HepG2 (cell line): ENCODE data around the gene THY1. TPM values are rescaled to one million over a fixed set of nuclear protein-coding genes. Genes with fewer than 3 reads are reported as not detected.

Experiments used
- FOXA3 ChIP-seq: IDR thresholded peaks from 2 replicates; pipeline ENCODE4 v1.6.1; 2016; ENCODE audit warnings: missing genetic modification reagents, missing compliant biosample characterization
- KDM1A ChIP-seq: IDR thresholded peaks from 2 replicates; pipeline ENCODE4 v1.6.1; 2016; ENCODE audit warnings: missing compliant biosample characterization
- MZF1 ChIP-seq: sonication (generic); formaldehyde crosslinking; IDR thresholded peaks from 2 replicates; pipeline ENCODE4 v1.8.1; 2023; ENCODE audit warnings: mild to moderate bottlenecking, missing genetic modification reagents, borderline replicate concordance
- RBFOX2 ChIP-seq: fragments of 200-400 bp; formaldehyde crosslinking; IDR thresholded peaks from 2 replicates; pipeline ENCODE4 v1.6.1; 2017; ENCODE audit warnings: low read depth, mild to moderate bottlenecking, low read length
- SMAD9 ChIP-seq: sonication (generic); formaldehyde crosslinking; IDR thresholded peaks from 2 replicates; pipeline ENCODE4 v1.5.1; 2020; ENCODE audit warnings: mild to moderate bottlenecking, missing genetic modification reagents
- TBP ChIP-seq: sonication (generic); formaldehyde crosslinking; IDR thresholded peaks from 2 replicates; pipeline ENCODE4 v1.5.0; 2020; ENCODE audit warnings: missing genetic modification reagents
- TRIM24 ChIP-seq: sonication (generic); formaldehyde crosslinking; IDR thresholded peaks from 2 replicates; pipeline ENCODE4 v1.8.0; 2022; ENCODE audit warnings: mild to moderate bottlenecking, missing genetic modification reagents
- ZFP62 ChIP-seq: sonication (generic); formaldehyde crosslinking; IDR thresholded peaks from 2 replicates; pipeline ENCODE4 v1.4.0; 2020; ENCODE audit warnings: missing genetic modification reagents
- ZFYVE20 ChIP-seq: sonication (generic); formaldehyde crosslinking; IDR thresholded peaks from 2 replicates; pipeline ENCODE4 v1.8.0; 2023; ENCODE audit warnings: low read depth, mild to moderate bottlenecking, moderate library complexity, missing genetic modification reagents, borderline replicate concordance
- ZNF260 ChIP-seq: sonication (generic); formaldehyde crosslinking; IDR thresholded peaks from 2 replicates; pipeline ENCODE4 v1.4.0; 2020; ENCODE audit warnings: missing genetic modification reagents, low read depth, mild to moderate bottlenecking, borderline replicate concordance
- ZNF614 ChIP-seq: IDR thresholded peaks from 2 replicates; pipeline ENCODE4 v1.6.1; 2018; ENCODE audit warnings: missing biosample characterization, missing genetic modification reagents, inconsistent platforms, borderline replicate concordance
- polyA plus RNA-seq, 8 experiments: library from polyadenylated mRNA; depleted of rRNA in 3 of 8; stranded (reverse) in 7 of 8; unstranded in 1 of 8; fragments of >200 nt; fragmentation: Illumina TruSeq in 4 of 8; extraction: Trizol in 4 of 8; gene quantifications; 2 replicates each; pipeline versions ENCODE4 v1.2.1 to v1.2.3, GENCODE V29; 2011 to 2016; ENCODE audit warnings: low read depth in 4 of 8, missing spikeins in 1 of 8, mixed read lengths in 1 of 8; ENCODE audit not compliant: insufficient read depth in 1 of 8
- total RNA-seq, 5 experiments: library from RNA; depleted of rRNA; stranded (reverse); fragments of >200 nt; fragmentation: Illumina TruSeq; extraction: Trizol; gene quantifications; 2 replicates each; pipeline ENCODE4 v1.2.3, GENCODE V29; 2016; ENCODE audit warnings: low read depth in 1 of 5
- TF ChIP-seq, protein P1 (sequence below): IDR thresholded peaks from 2 replicates; pipeline ENCODE4 v1.6.1; 2018; ENCODE audit warnings: missing genetic modification reagents, mild to moderate bottlenecking, missing compliant biosample characterization
- TF ChIP-seq, protein P2 (sequence below): sonication (generic); formaldehyde crosslinking; IDR thresholded peaks from 2 replicates; pipeline ENCODE4 v1.4.0; 2020; ENCODE audit warnings: missing genetic modification reagents; ENCODE audit errors: not compliant biosample characterization
- TF ChIP-seq, protein P3 (sequence below): sonication (generic); formaldehyde crosslinking; IDR thresholded peaks from 2 replicates; pipeline ENCODE4 v1.5.0; 2020; ENCODE audit warnings: mild to moderate bottlenecking, missing genetic modification reagents
- TF ChIP-seq, protein P4 (sequence below): sonication (generic); formaldehyde crosslinking; IDR thresholded peaks from 2 replicates; pipeline ENCODE4 v1.9.0; 2021; ENCODE audit warnings: mild to moderate bottlenecking, missing genetic modification reagents
- TF ChIP-seq, protein P5 (sequence below): sonication (generic); formaldehyde crosslinking; IDR thresholded peaks from 2 replicates; pipeline ENCODE4 v1.4.0; 2020; ENCODE audit warnings: missing genetic modification reagents, borderline replicate concordance

Gene THY1
- total and polyA plus RNA-seq, 2 of the 13 experiments (the other 11 are each of a cell fraction or from before 2014, with no cell fraction given): not detected

DNA sequence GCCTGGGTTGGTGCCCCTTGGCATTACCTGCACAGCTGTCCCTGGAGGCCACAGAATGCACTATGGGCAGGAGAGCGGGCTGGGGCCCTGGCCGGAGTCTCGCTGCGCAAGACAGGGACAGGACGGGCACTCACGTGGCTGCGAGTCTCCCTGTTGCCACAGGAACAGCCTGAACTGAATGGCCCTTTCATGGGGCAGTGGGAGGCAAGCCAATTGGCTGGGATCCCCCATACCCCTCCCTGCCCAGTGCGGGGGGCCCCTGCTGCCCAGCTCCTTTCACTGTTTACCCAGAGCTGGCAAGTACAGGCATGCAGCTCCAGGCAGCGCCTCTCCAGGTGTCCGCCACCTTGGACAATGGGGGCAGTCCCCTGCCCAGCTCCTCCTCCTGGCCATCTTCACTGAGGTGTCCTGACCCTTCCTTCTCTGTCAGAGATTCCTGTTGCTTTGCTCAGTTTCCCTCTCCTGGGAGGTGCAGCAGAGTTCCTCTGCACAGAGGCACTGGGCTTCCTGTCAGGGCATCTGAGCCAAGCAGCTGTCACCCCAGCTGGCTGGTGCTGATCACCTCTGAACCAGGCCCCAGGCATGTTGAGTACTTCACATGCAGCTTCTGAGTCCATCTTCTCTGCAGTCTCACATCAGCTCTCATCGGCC, 46.6 kb downstream of the THY1 start (continued):
- TF ChIP-seq, protein P1, sequence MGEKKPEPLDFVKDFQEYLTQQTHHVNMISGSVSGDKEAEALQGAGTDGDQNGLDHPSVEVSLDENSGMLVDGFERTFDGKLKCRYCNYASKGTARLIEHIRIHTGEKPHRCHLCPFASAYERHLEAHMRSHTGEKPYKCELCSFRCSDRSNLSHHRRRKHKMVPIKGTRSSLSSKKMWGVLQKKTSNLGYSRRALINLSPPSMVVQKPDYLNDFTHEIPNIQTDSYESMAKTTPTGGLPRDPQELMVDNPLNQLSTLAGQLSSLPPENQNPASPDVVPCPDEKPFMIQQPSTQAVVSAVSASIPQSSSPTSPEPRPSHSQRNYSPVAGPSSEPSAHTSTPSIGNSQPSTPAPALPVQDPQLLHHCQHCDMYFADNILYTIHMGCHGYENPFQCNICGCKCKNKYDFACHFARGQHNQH (CRISPR knock-in tag): 0 out of 2 replicates have a peak, but pooled peaks have one; percentile 37
- TF ChIP-seq SMAD9 (no peak), ZFYVE20 (CRISPR knock-in tag) (no peak), MZF1 (CRISPR knock-in tag) (no peak), RBFOX2 (peak; percentile 48; the same call in 1 of the 2 replicates), KDM1A (CRISPR knock-in tag) (no peak), FOXA3 (CRISPR knock-in tag) (peak; percentile 82), ZNF260 (CRISPR knock-in tag) (no peak), ZFP62 (CRISPR knock-in tag) (no peak), TRIM24 (CRISPR knock-in tag) (no peak), TBP (CRISPR knock-in tag) (no peak), ZNF614 (CRISPR knock-in tag) (no peak)
- TF ChIP-seq, protein P2, sequence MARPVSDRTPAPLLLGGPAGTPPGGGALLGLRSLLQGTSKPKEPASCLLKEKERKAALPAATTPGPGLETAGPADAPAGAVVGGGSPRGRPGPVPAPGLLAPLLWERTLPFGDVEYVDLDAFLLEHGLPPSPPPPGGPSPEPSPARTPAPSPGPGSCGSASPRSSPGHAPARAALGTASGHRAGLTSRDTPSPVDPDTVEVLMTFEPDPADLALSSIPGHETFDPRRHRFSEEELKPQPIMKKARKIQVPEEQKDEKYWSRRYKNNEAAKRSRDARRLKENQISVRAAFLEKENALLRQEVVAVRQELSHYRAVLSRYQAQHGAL (CRISPR knock-in tag): no peak
- TF ChIP-seq, protein P3, sequence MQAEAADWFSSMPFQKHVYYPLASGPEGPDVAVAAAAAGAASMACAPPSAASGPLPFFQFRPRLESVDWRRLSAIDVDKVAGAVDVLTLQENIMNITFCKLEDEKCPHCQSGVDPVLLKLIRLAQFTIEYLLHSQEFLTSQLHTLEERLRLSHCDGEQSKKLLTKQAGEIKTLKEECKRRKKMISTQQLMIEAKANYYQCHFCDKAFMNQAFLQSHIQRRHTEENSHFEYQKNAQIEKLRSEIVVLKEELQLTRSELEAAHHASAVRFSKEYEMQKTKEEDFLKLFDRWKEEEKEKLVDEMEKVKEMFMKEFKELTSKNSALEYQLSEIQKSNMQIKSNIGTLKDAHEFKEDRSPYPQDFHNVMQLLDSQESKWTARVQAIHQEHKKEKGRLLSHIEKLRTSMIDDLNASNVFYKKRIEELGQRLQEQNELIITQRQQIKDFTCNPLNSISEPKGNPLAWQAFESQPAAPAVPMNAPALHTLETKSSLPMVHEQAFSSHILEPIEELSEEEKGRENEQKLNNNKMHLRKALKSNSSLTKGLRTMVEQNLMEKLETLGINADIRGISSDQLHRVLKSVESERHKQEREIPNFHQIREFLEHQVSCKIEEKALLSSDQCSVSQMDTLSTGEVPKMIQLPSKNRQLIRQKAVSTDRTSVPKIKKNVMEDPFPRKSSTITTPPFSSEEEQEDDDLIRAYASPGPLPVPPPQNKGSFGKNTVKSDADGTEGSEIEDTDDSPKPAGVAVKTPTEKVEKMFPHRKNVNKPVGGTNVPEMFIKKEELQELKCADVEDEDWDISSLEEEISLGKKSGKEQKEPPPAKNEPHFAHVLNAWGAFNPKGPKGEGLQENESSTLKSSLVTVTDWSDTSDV (CRISPR knock-in tag): no peak
- TF ChIP-seq, protein P4, sequence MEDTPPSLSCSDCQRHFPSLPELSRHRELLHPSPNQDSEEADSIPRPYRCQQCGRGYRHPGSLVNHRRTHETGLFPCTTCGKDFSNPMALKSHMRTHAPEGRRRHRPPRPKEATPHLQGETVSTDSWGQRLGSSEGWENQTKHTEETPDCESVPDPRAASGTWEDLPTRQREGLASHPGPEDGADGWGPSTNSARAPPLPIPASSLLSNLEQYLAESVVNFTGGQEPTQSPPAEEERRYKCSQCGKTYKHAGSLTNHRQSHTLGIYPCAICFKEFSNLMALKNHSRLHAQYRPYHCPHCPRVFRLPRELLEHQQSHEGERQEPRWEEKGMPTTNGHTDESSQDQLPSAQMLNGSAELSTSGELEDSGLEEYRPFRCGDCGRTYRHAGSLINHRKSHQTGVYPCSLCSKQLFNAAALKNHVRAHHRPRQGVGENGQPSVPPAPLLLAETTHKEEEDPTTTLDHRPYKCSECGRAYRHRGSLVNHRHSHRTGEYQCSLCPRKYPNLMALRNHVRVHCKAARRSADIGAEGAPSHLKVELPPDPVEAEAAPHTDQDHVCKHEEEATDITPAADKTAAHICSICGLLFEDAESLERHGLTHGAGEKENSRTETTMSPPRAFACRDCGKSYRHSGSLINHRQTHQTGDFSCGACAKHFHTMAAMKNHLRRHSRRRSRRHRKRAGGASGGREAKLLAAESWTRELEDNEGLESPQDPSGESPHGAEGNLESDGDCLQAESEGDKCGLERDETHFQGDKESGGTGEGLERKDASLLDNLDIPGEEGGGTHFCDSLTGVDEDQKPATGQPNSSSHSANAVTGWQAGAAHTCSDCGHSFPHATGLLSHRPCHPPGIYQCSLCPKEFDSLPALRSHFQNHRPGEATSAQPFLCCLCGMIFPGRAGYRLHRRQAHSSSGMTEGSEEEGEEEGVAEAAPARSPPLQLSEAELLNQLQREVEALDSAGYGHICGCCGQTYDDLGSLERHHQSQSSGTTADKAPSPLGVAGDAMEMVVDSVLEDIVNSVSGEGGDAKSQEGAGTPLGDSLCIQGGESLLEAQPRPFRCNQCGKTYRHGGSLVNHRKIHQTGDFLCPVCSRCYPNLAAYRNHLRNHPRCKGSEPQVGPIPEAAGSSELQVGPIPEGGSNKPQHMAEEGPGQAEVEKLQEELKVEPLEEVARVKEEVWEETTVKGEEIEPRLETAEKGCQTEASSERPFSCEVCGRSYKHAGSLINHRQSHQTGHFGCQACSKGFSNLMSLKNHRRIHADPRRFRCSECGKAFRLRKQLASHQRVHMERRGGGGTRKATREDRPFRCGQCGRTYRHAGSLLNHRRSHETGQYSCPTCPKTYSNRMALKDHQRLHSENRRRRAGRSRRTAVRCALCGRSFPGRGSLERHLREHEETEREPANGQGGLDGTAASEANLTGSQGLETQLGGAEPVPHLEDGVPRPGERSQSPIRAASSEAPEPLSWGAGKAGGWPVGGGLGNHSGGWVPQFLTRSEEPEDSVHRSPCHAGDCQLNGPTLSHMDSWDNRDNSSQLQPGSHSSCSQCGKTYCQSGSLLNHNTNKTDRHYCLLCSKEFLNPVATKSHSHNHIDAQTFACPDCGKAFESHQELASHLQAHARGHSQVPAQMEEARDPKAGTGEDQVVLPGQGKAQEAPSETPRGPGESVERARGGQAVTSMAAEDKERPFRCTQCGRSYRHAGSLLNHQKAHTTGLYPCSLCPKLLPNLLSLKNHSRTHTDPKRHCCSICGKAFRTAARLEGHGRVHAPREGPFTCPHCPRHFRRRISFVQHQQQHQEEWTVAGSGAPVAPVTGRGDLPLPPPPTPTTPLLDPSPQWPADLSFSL (CRISPR knock-in tag): no peak
- TF ChIP-seq, protein P5, sequence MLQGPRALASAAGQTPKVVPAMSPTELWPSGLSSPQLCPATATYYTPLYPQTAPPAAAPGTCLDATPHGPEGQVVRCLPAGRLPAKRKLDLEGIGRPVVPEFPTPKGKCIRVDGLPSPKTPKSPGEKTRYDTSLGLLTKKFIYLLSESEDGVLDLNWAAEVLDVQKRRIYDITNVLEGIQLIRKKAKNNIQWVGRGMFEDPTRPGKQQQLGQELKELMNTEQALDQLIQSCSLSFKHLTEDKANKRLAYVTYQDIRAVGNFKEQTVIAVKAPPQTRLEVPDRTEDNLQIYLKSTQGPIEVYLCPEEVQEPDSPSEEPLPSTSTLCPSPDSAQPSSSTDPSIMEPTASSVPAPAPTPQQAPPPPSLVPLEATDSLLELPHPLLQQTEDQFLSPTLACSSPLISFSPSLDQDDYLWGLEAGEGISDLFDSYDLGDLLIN: no peak
